ENCODE data around the gene CALN1.

CALN1 gene

GRCh38 chr7:71864130-71864529 is 548.0 kb downstream of the CALN1 start:
- no peak overlapping the region for H3K4me3 ChIP-seq (ENCODE audit: insufficient read depth in 1 of 2, low read depth in 1 of 2, low read length in 2 of 2)
- WGBS, result 86% methylated on average over 4 of the region's 4 CpGs
- peaks cover 4% of the 10 kb centered on the region for H3K9me3 ChIP-seq (ENCODE audit: control insufficient read depth, low read length)
- H3K14ac ChIP-seq (ENCODE audit: low read length in 2 of 2), result no peak overlapping the region
- H2AFZ ChIP-seq (ENCODE audit: low read depth, low read length), result no peak overlapping the region
- H2AK5ac ChIP-seq (ENCODE audit: low read length, severe bottlenecking), result no peak overlapping the region
- H2BK15ac ChIP-seq (ENCODE audit: low read depth, poor library complexity, severe bottlenecking), result no peak overlapping the region
- no peak overlapping the region for H3K18ac ChIP-seq (ENCODE audit: low read depth in 1 of 2, low read length in 2 of 2)
- H2BK12ac ChIP-seq (ENCODE audit: low read length in 2 of 2), result no peak overlapping the region
- no peak overlapping the region for H4K8ac ChIP-seq (ENCODE audit: low read length)
- no peak overlapping the region for H3K4me2 ChIP-seq (ENCODE audit: low read length, poor library complexity, severe bottlenecking)
- H4K91ac ChIP-seq (ENCODE audit: low read length), result no peak overlapping the region
- no peaks in the 10 kb centered on the region for H3K27me3 ChIP-seq (ENCODE audit: control insufficient read depth in 1 of 2, insufficient read depth in 1 of 2, low read length in 2 of 2)
- no peak overlapping the region for H2BK5ac ChIP-seq (ENCODE audit: low read depth, low read length, poor library complexity, severe bottlenecking)
- H3K4ac ChIP-seq (ENCODE audit: low read depth in 1 of 2, low read length in 2 of 2), result no peak overlapping the region
- no peaks in the 10 kb centered on the region for H3K36me3 ChIP-seq (ENCODE audit: control insufficient read depth in 1 of 2, insufficient read depth in 2 of 2, low read depth in 1 of 2, low read length in 2 of 2)
- H2BK120ac ChIP-seq (ENCODE audit: low read depth, low read length), result no peak overlapping the region
- no peak for DNase-seq
- H3K79me1 ChIP-seq (replicated peaks; ENCODE audit: low read length, poor library complexity, severe bottlenecking), result no peaks in the 10 kb centered on the region
- no peak overlapping the region for H3K23ac ChIP-seq (ENCODE audit: low read length in 2 of 2)
- H3K4me1 ChIP-seq (ENCODE audit: control insufficient read depth, insufficient read depth, low read depth, low read length), result no peaks in the 10 kb centered on the region
- no peak overlapping the region for H3K9ac ChIP-seq (ENCODE audit: low read length)
- H3K27ac ChIP-seq (ENCODE audit: low read length, poor library complexity, severe bottlenecking), result no peak overlapping the region

- no peaks in the 10 kb centered on the region for H3K36me3 ChIP-seq (ENCODE audit: control insufficient read depth in 1 of 2, insufficient read depth in 2 of 2, low read depth in 1 of 2, low read length in 2 of 2)
- no peak overlapping the region for H2BK15ac ChIP-seq (ENCODE audit: low read depth, poor library complexity, severe bottlenecking)
- H4K91ac ChIP-seq (ENCODE audit: low read length), result no peak overlapping the region
- H2BK120ac ChIP-seq (ENCODE audit: low read depth, low read length), result no peak overlapping the region
- H2BK12ac ChIP-seq (ENCODE audit: low read length in 2 of 2), result no peak overlapping the region
- H3K79me1 ChIP-seq (replicated peaks; ENCODE audit: low read length, poor library complexity, severe bottlenecking), result no peaks in the 10 kb centered on the region
- no peak overlapping the region for H3K23ac ChIP-seq (ENCODE audit: low read length in 2 of 2)
- no peaks in the 10 kb centered on the region for H3K27me3 ChIP-seq (ENCODE audit: control insufficient read depth in 1 of 2, insufficient read depth in 1 of 2, low read length in 2 of 2)
- H3K9me3 ChIP-seq (ENCODE audit: control insufficient read depth, low read length), result no peaks in the 10 kb centered on the region
- no peak overlapping the region for H3K4me2 ChIP-seq (ENCODE audit: low read length, poor library complexity, severe bottlenecking)
- no peak overlapping the region for H2AFZ ChIP-seq (ENCODE audit: low read depth, low read length)
- 53% methylated on average over 2 of the region's 4 CpGs for WGBS
- H3K18ac ChIP-seq (ENCODE audit: low read depth in 1 of 2, low read length in 2 of 2), result no peak overlapping the region
- no peak overlapping the region for H3K9ac ChIP-seq (ENCODE audit: low read length)
- H3K14ac ChIP-seq (ENCODE audit: low read length in 2 of 2), result no peak overlapping the region
- H3K4me1 ChIP-seq (ENCODE audit: control insufficient read depth, insufficient read depth, low read depth, low read length), result no peaks in the 10 kb centered on the region
- no peak for DNase-seq
- H4K8ac ChIP-seq (ENCODE audit: low read length), result no peak overlapping the region
- no peak overlapping the region for H3K27ac ChIP-seq (ENCODE audit: low read length, poor library complexity, severe bottlenecking)
- no peak overlapping the region for H3K4ac ChIP-seq (ENCODE audit: low read depth in 1 of 2, low read length in 2 of 2)
- no peak overlapping the region for H3K4me3 ChIP-seq (ENCODE audit: insufficient read depth in 1 of 2, low read depth in 1 of 2, low read length in 2 of 2)
- H2AK5ac ChIP-seq (ENCODE audit: low read length, severe bottlenecking), result no peak overlapping the region
- H2BK5ac ChIP-seq (ENCODE audit: low read depth, low read length, poor library complexity, severe bottlenecking), result no peak overlapping the region
Measured at GRCh38 chr7:71860572-71860971, 551.6 kb downstream of the CALN1 start.

GRCh38 chr7:71857338-71857737 is 554.8 kb downstream of the CALN1 start:
- Histone ChIP-seq H3K18ac (ENCODE audit: low read depth in 1 of 2, low read length in 2 of 2) (no peak overlapping the region), H4K91ac (ENCODE audit: low read length) (no peak overlapping the region)

GRCh38 chr7:71854546-71855397 is 557.4 kb downstream of the CALN1 start:
- no peak overlapping the region for H3K18ac ChIP-seq (ENCODE audit: low read depth in 1 of 2, low read length in 2 of 2)
- no peak overlapping the region for H3K4me3 ChIP-seq (ENCODE audit: insufficient read depth in 1 of 2, low read depth in 1 of 2, low read length in 2 of 2)
- no peaks in the 10 kb centered on the region for H3K4me1 ChIP-seq (ENCODE audit: control insufficient read depth, insufficient read depth, low read depth, low read length)
- 70% methylated on average over 12 of the region's 12 CpGs for WGBS
- no peaks in the 10 kb centered on the region for H3K79me1 ChIP-seq (replicated peaks; ENCODE audit: low read length, poor library complexity, severe bottlenecking)
- no peaks in the 10 kb centered on the region for H3K9me3 ChIP-seq (ENCODE audit: control insufficient read depth, low read length)
- no peaks in the 10 kb centered on the region for H3K36me3 ChIP-seq (ENCODE audit: control insufficient read depth in 1 of 2, insufficient read depth in 2 of 2, low read depth in 1 of 2, low read length in 2 of 2)
- no peak overlapping the region for H3K14ac ChIP-seq (ENCODE audit: low read length in 2 of 2)
- no peak overlapping the region for H3K27ac ChIP-seq (ENCODE audit: low read length, poor library complexity, severe bottlenecking)
- H2BK12ac ChIP-seq (ENCODE audit: low read length in 2 of 2), result no peak overlapping the region
- H2AFZ ChIP-seq (ENCODE audit: low read depth, low read length), result no peak overlapping the region
- DNase-seq, result no peak
- H2AK5ac ChIP-seq (ENCODE audit: low read length, severe bottlenecking), result no peak overlapping the region
- no peak overlapping the region for H2BK120ac ChIP-seq (ENCODE audit: low read depth, low read length)
- H4K91ac ChIP-seq (ENCODE audit: low read length), result no peak overlapping the region
- no peak overlapping the region for H3K4ac ChIP-seq (ENCODE audit: low read depth in 1 of 2, low read length in 2 of 2)
- no peak overlapping the region for H3K4me2 ChIP-seq (ENCODE audit: low read length, poor library complexity, severe bottlenecking)
- no peak overlapping the region for H3K9ac ChIP-seq (ENCODE audit: low read length)
- no peak overlapping the region for H4K8ac ChIP-seq (ENCODE audit: low read length)
- no peak overlapping the region for H2BK15ac ChIP-seq (ENCODE audit: low read depth, poor library complexity, severe bottlenecking)
- H3K27me3 ChIP-seq (ENCODE audit: control insufficient read depth in 1 of 2, insufficient read depth in 1 of 2, low read length in 2 of 2), result peaks cover 0 to 5% of the 10 kb centered on the region in 2 experiments
- no peak overlapping the region for H2BK5ac ChIP-seq (ENCODE audit: low read depth, low read length, poor library complexity, severe bottlenecking)
- H3K23ac ChIP-seq (ENCODE audit: low read length in 2 of 2), result no peak overlapping the region

More at GRCh38 chr7:71857338-71857737, 554.8 kb downstream of the CALN1 start:
- no peaks in the 10 kb centered on the region for H3K4me1 ChIP-seq (ENCODE audit: control insufficient read depth, insufficient read depth, low read depth, low read length)
- H2BK120ac ChIP-seq (ENCODE audit: low read depth, low read length), result no peak overlapping the region
- H3K4ac ChIP-seq (ENCODE audit: low read depth in 1 of 2, low read length in 2 of 2), result no peak overlapping the region
- no peak overlapping the region for H2BK5ac ChIP-seq (ENCODE audit: low read depth, low read length, poor library complexity, severe bottlenecking)
- H3K27me3 ChIP-seq (ENCODE audit: control insufficient read depth in 1 of 2, insufficient read depth in 1 of 2, low read length in 2 of 2), result peaks cover 0 to 5% of the 10 kb centered on the region in 2 experiments
- WGBS, result 73% methylated on average over 5 of the region's 6 CpGs
- H4K8ac ChIP-seq (ENCODE audit: low read length), result no peak overlapping the region
- no peak overlapping the region for H3K4me2 ChIP-seq (ENCODE audit: low read length, poor library complexity, severe bottlenecking)
- no peak overlapping the region for H3K23ac ChIP-seq (ENCODE audit: low read length in 2 of 2)
- H3K14ac ChIP-seq (ENCODE audit: low read length in 2 of 2), result no peak overlapping the region
- H3K4me3 ChIP-seq (ENCODE audit: insufficient read depth in 1 of 2, low read depth in 1 of 2, low read length in 2 of 2), result no peak overlapping the region
- no peaks in the 10 kb centered on the region for H3K79me1 ChIP-seq (replicated peaks; ENCODE audit: low read length, poor library complexity, severe bottlenecking)
- no peak overlapping the region for H3K9ac ChIP-seq (ENCODE audit: low read length)
- no peaks in the 10 kb centered on the region for H3K9me3 ChIP-seq (ENCODE audit: control insufficient read depth, low read length)
- H2AFZ ChIP-seq (ENCODE audit: low read depth, low read length), result no peak overlapping the region
- DNase-seq, result no peak
- H2BK15ac ChIP-seq (ENCODE audit: low read depth, poor library complexity, severe bottlenecking), result no peak overlapping the region
- no peak overlapping the region for H2BK12ac ChIP-seq (ENCODE audit: low read length in 2 of 2)
- no peak overlapping the region for H2AK5ac ChIP-seq (ENCODE audit: low read length, severe bottlenecking)
- no peaks in the 10 kb centered on the region for H3K36me3 ChIP-seq (ENCODE audit: control insufficient read depth in 1 of 2, insufficient read depth in 2 of 2, low read depth in 1 of 2, low read length in 2 of 2)
- H3K27ac ChIP-seq (ENCODE audit: low read length, poor library complexity, severe bottlenecking), result no peak overlapping the region
